ENCODE measurements around the gene GALR2. TPM values are rescaled to one million over a fixed set of nuclear protein-coding genes. Genes with fewer than 3 reads are reported as not detected.

Gene GALR2
- total and polyA plus RNA-seq, 10 of the 15 experiments (the other 5 are each of a cell fraction or from before 2014, with no cell fraction given): 0.06 to 1.2 (median 0.22) TPM; not detected in 5

GRCh38 chr17:76072148-76072858 is 2.3 kb upstream of the GALR2 start, which contains the start of gene SRP68 (continued):
- TF ChIP-seq FOS (IDR thresholded peaks at IDR 0.05; ENCODE audit: borderline replicate concordance, extremely low read depth, insufficient read length) (no peak), ZNF217 (IDR thresholded peaks at IDR 0.05) (no peak), EZH2 (IDR thresholded peaks at IDR 0.05; ENCODE audit: borderline replicate concordance, control insufficient read depth, low read depth, low read length) (no peak), MYC (IDR thresholded peaks at IDR 0.05; ENCODE audit: insufficient read depth, insufficient read length, insufficient replicate concordance, low read length, severe bottlenecking) (peak; percentile 43), NBN (IDR thresholded peaks at IDR 0.05) (no peak), E2F8 (IDR thresholded peaks at IDR 0.05; ENCODE audit: low read depth, partially characterized antibody) (no peak), SUZ12 (IDR thresholded peaks at IDR 0.05; ENCODE audit: unreplicated experiment) (no peak), FOXM1 (IDR thresholded peaks at IDR 0.05; ENCODE audit: low read depth, low read length) (no peak), PRDM15 (CRISPR knock-in tag; IDR thresholded peaks at IDR 0.05) (no peak), CREB1 (IDR thresholded peaks at IDR 0.05; ENCODE audit: low read depth) (0 out of 2 replicates have a peak, but pooled peaks have one; percentile 29), ASH2L (IDR thresholded peaks at IDR 0.05; ENCODE audit: borderline replicate concordance, low read depth) (peak; percentile 66; the same call in 1 of the 2 replicates), DPF2 (IDR thresholded peaks at IDR 0.05) (0 out of 2 replicates have a peak, but pooled peaks have one; percentile 14), SMARCA5 (IDR thresholded peaks at IDR 0.05) (peak; percentile 33; the same call in 1 of the 2 replicates), ESRRA (IDR thresholded peaks at IDR 0.05; ENCODE audit: low read length) (no peak), ZZZ3 (IDR thresholded peaks at IDR 0.05; ENCODE audit: control insufficient read depth, insufficient read length, low read depth) (no peak), RAD51 (IDR thresholded peaks at IDR 0.05) (no peak)
- TF ChIP-seq, protein P1, sequence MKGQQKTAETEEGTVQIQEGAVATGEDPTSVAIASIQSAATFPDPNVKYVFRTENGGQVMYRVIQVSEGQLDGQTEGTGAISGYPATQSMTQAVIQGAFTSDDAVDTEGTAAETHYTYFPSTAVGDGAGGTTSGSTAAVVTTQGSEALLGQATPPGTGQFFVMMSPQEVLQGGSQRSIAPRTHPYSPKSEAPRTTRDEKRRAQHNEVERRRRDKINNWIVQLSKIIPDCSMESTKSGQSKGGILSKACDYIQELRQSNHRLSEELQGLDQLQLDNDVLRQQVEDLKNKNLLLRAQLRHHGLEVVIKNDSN (IDR thresholded peaks at IDR 0.05; ENCODE audit: borderline replicate concordance, extremely low read length, insufficient read depth, low read depth, low read length): no peak
- TF ChIP-seq, protein P2, sequence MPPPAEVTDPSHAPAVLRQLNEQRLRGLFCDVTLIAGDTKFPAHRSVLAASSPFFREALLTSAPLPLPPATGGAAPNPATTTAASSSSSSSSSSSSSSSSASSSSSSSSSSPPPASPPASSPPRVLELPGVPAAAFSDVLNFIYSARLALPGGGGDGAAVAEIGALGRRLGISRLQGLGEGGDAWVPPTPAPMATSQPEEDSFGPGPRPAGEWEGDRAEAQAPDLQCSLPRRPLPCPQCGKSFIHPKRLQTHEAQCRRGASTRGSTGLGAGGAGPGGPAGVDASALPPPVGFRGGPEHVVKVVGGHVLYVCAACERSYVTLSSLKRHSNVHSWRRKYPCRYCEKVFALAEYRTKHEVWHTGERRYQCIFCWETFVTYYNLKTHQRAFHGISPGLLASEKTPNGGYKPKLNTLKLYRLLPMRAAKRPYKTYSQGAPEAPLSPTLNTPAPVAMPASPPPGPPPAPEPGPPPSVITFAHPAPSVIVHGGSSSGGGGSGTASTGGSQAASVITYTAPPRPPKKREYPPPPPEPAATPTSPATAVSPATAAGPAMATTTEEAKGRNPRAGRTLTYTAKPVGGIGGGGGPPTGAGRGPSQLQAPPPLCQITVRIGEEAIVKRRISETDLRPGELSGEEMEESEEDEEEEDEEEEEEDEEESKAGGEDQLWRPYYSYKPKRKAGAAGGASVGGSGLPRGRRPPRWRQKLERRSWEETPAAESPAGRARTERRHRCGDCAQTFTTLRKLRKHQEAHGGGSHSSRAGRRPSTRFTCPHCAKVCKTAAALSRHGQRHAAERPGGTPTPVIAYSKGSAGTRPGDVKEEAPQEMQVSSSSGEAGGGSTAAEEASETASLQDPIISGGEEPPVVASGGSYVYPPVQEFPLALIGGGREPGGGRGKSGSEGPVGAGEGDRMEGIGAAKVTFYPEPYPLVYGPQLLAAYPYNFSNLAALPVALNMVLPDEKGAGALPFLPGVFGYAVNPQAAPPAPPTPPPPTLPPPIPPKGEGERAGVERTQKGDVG (CRISPR knock-in tag; IDR thresholded peaks at IDR 0.05): no peak

Data from GM12878 (cell line).